B cell (primary cell): ENCODE data around the gene MBD3.

Experiments
- EZH2 ChIP-seq: IDR thresholded peaks from 2 replicates; pipeline ENCODE4 v1.6.1; 2012; ENCODE audit warnings: borderline replicate concordance, low read depth, mild to moderate bottlenecking, moderate library complexity, low read length; ENCODE audit not compliant: insufficient read depth, poor library complexity, severe bottlenecking
- TF ChIP-seq, protein P1 (sequence below): fragments of 200-600 bp; IDR thresholded peaks from one replicate; pipeline ENCODE4 v1.8.0; 2022; ENCODE audit warnings: antibody characterized with exemption, mild to moderate bottlenecking

DNA sequence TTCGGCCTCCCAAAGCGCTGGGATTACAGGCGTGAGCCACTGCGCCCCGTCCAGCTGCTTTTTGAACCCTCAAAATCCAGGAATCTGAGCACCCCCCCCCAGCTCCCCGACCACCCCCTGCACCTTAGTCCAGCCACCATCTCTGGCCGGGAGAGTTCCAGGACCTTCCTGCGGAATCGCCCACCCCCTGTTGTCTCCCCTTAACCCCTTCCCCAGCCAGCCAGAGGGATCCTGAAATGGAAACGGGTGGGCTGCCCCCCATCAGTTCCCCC, 772 bp upstream of the MBD3 start:
- TF ChIP-seq, protein P1, sequence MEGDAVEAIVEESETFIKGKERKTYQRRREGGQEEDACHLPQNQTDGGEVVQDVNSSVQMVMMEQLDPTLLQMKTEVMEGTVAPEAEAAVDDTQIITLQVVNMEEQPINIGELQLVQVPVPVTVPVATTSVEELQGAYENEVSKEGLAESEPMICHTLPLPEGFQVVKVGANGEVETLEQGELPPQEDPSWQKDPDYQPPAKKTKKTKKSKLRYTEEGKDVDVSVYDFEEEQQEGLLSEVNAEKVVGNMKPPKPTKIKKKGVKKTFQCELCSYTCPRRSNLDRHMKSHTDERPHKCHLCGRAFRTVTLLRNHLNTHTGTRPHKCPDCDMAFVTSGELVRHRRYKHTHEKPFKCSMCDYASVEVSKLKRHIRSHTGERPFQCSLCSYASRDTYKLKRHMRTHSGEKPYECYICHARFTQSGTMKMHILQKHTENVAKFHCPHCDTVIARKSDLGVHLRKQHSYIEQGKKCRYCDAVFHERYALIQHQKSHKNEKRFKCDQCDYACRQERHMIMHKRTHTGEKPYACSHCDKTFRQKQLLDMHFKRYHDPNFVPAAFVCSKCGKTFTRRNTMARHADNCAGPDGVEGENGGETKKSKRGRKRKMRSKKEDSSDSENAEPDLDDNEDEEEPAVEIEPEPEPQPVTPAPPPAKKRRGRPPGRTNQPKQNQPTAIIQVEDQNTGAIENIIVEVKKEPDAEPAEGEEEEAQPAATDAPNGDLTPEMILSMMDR = no peak
- no peak for TF ChIP-seq EZH2
